ENCODE data around the gene LDHD. TPM values are rescaled to one million over a fixed set of nuclear protein-coding genes. Genes with fewer than 3 reads are reported as not detected.

The LDHD gene
- total and polyA plus RNA-seq, 2 of the 8 experiments (the other 6 are each of a cell fraction or from before 2014, with no cell fraction given), result 14.9 to 18.2 TPM

DNA sequence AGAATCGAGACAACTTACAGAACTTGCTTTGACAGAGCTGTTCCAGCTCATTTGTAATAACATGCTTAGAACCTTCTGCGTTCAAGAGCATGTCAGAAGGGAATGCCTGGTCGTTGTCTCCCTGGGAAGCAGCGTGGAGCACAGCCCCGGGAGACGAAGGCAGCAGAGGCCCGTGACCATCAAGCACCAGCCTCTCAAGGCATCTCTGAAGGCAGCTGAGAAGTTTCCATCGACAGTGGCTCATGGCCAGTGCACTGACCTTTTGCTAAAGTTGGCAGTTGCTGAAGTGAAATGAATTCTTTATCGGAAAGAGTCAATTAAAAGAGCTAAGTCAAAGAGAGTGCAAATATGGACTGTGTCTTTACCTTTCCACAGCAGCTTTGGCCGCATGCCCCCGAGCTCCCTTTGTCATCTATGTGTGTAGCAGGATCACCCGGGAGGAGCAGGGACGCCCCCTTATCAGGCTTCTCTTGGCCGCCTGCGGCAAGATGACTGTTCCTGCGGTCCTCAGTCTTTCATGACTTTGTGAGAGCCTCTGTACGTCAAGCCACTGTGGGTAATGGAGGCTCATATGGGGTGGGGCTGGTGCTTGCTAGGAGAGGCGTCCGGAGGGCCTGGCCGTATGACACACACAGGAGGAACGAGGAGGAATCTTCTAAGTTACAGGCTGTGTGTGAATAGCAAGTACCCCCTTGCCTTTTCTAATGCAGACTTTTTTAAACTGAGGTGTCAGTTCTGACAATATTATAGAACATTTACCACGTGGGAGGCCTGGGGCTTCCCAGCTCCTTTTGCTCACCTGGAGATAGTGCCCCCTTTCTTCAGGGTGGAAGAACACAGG is 54.2 kb downstream of the LDHD start:
- no peak overlapping the region for H2BK20ac ChIP-seq (ENCODE audit: low read length)
- peaks cover 3 to 90% of the 10 kb centered on the region in 2 experiments; a peak in 3 of 4 replicates for H3K79me2 ChIP-seq (ENCODE audit: control insufficient read depth in 1 of 2, insufficient read depth in 2 of 2, low read length in 2 of 2)
- no peaks in the 10 kb centered on the region for H3K23me2 ChIP-seq (ENCODE audit: low read depth, low read length)
- no peak overlapping the region for H2BK120ac ChIP-seq (replicated peaks; ENCODE audit: low read depth, low read length)
- H2BK5ac ChIP-seq (ENCODE audit: low read depth, low read length), result no peak overlapping the region
- peak overlapping the region; percentile 1; the same call in 1 of the 2 replicates for H3K27ac ChIP-seq (ENCODE audit: low read depth, low read length)
- H4K5ac ChIP-seq (ENCODE audit: insufficient read length, low read depth, low read length), result no peak overlapping the region
- H2AFZ ChIP-seq (ENCODE audit: low read length), result no peak overlapping the region
- no peak overlapping the region for H4K8ac ChIP-seq (ENCODE audit: extremely low read depth, insufficient read depth, low read length)
- peaks cover 14% of the 10 kb centered on the region for H3K79me1 ChIP-seq (ENCODE audit: low read depth, low read length)
- no peak overlapping the region for H3K14ac ChIP-seq (ENCODE audit: insufficient read length)
- TF ChIP-seq SRF (IDR thresholded peaks at IDR 0.05; ENCODE audit: low read depth, low read length) (no peak), BACH1 (IDR thresholded peaks at IDR 0.05; ENCODE audit: low read length) (no peak)
- TF ChIP-seq, protein P1, sequence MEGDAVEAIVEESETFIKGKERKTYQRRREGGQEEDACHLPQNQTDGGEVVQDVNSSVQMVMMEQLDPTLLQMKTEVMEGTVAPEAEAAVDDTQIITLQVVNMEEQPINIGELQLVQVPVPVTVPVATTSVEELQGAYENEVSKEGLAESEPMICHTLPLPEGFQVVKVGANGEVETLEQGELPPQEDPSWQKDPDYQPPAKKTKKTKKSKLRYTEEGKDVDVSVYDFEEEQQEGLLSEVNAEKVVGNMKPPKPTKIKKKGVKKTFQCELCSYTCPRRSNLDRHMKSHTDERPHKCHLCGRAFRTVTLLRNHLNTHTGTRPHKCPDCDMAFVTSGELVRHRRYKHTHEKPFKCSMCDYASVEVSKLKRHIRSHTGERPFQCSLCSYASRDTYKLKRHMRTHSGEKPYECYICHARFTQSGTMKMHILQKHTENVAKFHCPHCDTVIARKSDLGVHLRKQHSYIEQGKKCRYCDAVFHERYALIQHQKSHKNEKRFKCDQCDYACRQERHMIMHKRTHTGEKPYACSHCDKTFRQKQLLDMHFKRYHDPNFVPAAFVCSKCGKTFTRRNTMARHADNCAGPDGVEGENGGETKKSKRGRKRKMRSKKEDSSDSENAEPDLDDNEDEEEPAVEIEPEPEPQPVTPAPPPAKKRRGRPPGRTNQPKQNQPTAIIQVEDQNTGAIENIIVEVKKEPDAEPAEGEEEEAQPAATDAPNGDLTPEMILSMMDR (IDR thresholded peaks at IDR 0.05; ENCODE audit: control extremely low read depth in 1 of 3, insufficient read depth in 1 of 3, low read depth in 1 of 3, low read length in 3 of 3), result peak in 2 of 3 experiments; percentile 34 to 45; a peak in 2 of 4 replicates
- H2BK15ac ChIP-seq (ENCODE audit: low read length), result no peak overlapping the region
- WGBS, 2 experiments (ENCODE audit: extremely low coverage in 1 of 2, insufficient coverage in 1 of 2, insufficient read length in 1 of 2, insufficient replicate concordance in 2 of 2, low coverage in 1 of 2, low lambda C conversion rate in 2 of 2, missing lambda C conversion rate in 1 of 2), result 91% methylated on average over 22 of the region's 22 CpGs; no CpG with 5 or more reads in 1 of the 2 experiments
- no peak overlapping the region for H2AK5ac ChIP-seq (ENCODE audit: low read depth, low read length)
- H3K9ac ChIP-seq (replicated peaks in 1 of 4; ENCODE audit: extremely low read depth in 1 of 4, low read depth in 3 of 4, low read length in 3 of 4), result no peak overlapping the region
- ChIA-PET CTCF (ENCODE audit: partially characterized antibody) (interaction anchor here (0.7 to 4.5 kb wide), 27 partner anchors 7 to 197 kb away, joined by 3 to 25 read pairs (median 5); no protein-coding TSS in a partner anchor), POLR2A (ENCODE audit: partially characterized antibody) (interaction anchor here (0.5 to 2.0 kb wide), 7 partner anchors 9 to 62 kb away, joined by 3 to 9 read pairs (median 3); no protein-coding TSS in a partner anchor)
- no peaks in the 10 kb centered on the region for H3K27me3 ChIP-seq (replicated peaks in 1 of 4; ENCODE audit: control insufficient read depth in 3 of 4, extremely low read depth in 1 of 4, insufficient read depth in 3 of 4, low read length in 3 of 4)
- no peak overlapping the region for H4K91ac ChIP-seq (replicated peaks; ENCODE audit: insufficient read length, low read length)
- DNase-seq (ENCODE audit: low read depth in 1 of 2, low spot score in 2 of 2) (no peak), FAIRE-seq (no peak)
- no peak overlapping the region for H3K18ac ChIP-seq (ENCODE audit: extremely low read depth, low read length)
- no peak overlapping the region for H2BK12ac ChIP-seq (ENCODE audit: low read depth, low read length)
- H3K56ac ChIP-seq (replicated peaks; ENCODE audit: insufficient read length, low read depth, low read length), result no peak overlapping the region
- no peaks in the 10 kb centered on the region for H3K9me3 ChIP-seq (ENCODE audit: insufficient read depth in 2 of 2, low read depth in 1 of 2, low read length in 1 of 2)
- H3K23ac ChIP-seq (ENCODE audit: insufficient read length), result no peak overlapping the region
- H3K36me3 ChIP-seq (ENCODE audit: control insufficient read depth in 2 of 4, insufficient read depth in 4 of 4, low read length in 3 of 4), result no peaks in the 10 kb centered on the region
- no peak overlapping the region for H3K4me3 ChIP-seq (ENCODE audit: extremely low read depth in 1 of 4, insufficient read depth in 2 of 4, low read depth in 3 of 4, low read length in 4 of 4)
- H3K4ac ChIP-seq (replicated peaks; ENCODE audit: insufficient read length, low read depth, low read length), result no peak overlapping the region
- peak overlapping the region in 1 of 2 experiments; percentile 25; a peak in 1 of 4 replicates for H3K4me2 ChIP-seq (ENCODE audit: insufficient read depth in 1 of 2, low read depth in 2 of 2, low read length in 2 of 2)
- peaks cover 8 to 16% (median 8%) of the 10 kb centered on the region in 4 experiments; a peak in 6 of 7 replicates for H3K4me1 ChIP-seq (replicated peaks in 1 of 4; ENCODE audit: control insufficient read depth in 3 of 4, insufficient read depth in 4 of 4, low read length in 3 of 4)
- H4K20me1 ChIP-seq (replicated peaks in 1 of 2; ENCODE audit: control insufficient read depth in 1 of 2, insufficient read depth in 2 of 2, low read length in 2 of 2), result peaks cover 4 to 17% of the 10 kb centered on the region in 2 experiments

Data from H1 (cell line).